CD1c-positive myeloid dendritic cell (primary cell): ENCODE results near the gene ICOS.
"Not testable (repeated sequence)": the region's sequence is repeated elsewhere in the genome, so short reads cannot be mapped to it uniquely, and the experiment has no call there.

ENCODE experiments used
- DNase-seq: peaks from one replicate; pipeline ENCODE4 v3.0.0-alpha.2; 2016; ENCODE audit errors: extremely low spot score

ICOS gene

DNA sequence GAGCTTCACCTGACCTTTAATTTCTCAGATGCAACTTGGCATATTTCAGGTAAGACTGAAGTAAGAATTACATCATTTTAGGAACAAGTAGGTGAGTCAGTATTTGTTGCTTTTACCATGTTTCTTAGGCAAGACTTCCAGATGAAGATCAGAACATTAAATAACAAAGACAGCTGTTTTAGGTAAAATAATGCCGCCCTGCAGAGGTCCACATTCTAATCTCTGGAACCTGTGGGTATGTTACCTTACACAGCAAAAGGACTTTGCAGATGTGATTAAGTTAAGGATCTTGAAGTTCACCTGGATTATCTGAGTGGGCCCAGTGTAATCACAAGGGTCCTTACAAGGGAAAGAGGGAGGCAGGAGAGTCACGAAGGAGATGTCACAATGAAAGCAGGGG lies 39.3 kb downstream of the ICOS start:
- no peak for DNase-seq

DNA sequence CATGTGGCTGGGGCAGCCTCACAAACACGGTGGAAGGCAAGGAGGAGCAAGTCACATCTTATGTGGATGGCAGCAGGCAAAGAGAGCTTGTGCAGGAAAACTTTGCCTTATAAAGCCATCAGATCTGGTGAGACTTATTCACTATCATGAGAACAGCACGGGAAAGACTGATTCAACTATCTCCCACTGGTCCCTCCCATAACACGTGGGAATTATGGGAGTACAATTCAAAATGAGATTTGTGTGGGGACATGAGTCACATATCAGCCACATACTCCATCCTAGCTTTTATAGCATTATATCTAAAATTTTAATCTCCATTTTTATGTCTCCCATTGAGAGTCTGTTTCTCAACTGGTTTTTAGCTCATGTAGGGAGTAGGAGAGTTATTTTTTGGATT lies 45.7 kb downstream of the ICOS start:
- no peak for DNase-seq

- DNase-seq: no peak
Observed at GRCh38 chr2:203983064-203983715, 46.6 kb downstream of the ICOS start.

DNA sequence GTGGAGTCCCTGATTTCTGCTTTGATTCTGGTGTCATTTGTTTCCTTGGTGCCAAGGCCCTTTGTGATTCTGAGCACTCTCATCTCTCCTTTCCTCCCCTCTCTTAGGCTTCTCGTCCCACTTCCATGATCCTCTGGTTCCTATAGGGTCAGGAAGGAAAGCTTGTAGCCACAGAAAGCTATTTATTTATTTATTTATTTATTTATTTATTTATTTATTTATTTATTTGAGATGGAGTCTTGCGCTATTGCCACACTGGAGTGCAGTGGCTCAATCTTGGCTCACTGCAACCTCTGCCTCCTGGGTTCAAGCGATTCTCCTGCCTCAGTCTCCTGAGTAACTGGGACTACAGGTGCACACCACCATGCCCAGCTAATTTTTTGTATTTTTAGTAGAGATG lies 49.4 kb downstream of the ICOS start:
- not testable (repeated sequence) for DNase-seq

- no peak for DNase-seq
Observed at GRCh38 chr2:203987959-203988358, 51.4 kb downstream of the ICOS start.

DNA sequence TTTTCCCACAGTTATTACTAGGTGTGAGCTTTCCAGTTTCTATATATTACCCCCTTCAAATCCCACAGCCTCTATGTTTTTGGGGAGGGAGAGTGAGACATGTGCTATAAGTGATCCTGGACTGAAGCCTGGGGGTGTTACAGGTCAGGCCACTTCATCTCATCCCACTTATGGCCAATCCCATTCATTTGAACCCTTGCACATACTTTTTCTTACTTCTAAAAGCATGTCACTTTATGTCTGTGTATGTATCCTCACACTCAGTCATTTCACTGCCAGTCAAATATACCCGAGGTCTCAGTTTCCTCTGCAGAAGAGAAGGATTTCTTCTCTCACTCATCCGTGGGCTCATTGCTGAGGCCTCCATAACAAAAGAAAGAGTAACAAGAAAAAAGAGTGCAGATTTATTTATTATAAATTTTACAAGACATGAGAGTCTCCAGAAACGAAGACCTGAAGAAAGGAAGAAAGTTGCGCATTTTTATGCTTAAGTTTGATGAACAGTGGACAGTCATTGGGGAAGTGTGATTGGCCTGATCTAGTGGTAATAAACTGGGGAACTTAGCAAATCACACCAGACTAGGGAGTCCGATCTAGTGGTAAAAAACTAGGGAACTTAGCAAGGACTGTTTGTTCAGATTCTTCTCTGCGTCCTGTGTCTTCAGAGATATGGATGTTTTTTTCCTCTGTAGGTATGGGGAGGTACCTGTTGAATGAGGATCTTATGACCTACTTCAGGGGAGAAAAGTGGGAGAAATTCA lies 52.1 kb downstream of the ICOS start:
- DNase-seq: peak; percentile 59

DNA sequence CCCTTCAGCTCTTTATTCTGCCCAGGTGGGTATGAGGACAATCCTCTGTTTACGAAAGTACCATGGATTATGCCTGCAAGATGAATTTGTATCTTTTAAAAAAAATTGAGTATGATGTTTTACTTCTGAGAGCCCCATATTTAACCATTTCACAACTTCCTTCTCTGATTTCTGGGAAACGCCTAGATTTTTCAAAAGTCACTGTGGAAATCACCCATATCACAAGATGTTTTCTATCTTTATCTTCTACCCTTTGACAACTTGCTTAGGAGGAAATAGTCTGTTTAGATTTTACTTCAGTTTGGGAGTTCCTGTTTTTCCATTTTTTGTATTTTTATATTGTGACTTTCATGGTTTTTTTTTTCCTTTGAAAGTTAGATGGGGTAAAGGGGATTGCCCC lies 53.0 kb downstream of the ICOS start:
- peak; percentile 77 for DNase-seq

GRCh38 chr2:203992509-203992908 lies 55.9 kb downstream of the ICOS start:
- no peak for DNase-seq

GRCh38 chr2:203993011-203993410 lies 56.4 kb downstream of the ICOS start:
- no peak for DNase-seq

DNA sequence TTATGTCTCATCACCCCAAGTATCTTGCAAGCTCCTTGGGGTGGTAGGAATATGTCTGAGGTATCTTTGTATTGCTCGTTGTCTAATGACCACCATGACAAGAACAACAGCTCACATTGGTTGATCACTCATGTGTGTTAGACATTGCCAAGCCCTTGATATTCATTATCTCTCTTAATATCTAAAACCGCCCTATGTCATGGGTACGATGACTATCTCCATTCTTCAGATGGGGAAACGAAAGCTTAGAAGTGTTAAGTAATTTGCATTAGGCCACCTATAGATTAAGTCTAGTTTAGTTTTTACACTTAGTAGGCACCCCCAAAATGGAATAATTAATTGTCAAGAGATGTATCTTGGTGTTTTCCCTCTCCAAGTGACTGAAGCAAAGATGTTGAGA lies 57.0 kb downstream of the ICOS start:
- no peak for DNase-seq

DNA sequence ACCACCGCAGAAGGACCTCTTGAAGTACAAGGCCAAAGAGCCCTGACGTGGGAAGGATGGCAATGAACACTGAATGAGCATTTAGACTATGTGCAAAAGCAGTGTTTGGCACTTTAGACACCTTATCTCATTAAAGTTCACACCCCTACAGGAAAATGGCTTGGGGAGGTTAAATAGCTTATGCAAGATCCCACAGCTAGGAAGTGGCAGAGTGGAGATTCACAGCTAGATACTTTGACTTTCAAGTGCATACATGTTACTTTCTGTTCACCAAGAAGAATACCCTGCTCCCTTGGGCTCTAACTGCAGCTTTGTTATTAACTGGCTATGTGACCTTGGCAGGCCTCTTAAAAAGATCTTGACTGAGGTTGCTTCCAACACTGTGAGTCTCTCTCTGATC lies 58.2 kb downstream of the ICOS start:
- no peak for DNase-seq

- no peak for DNase-seq
Observed at GRCh38 chr2:203996692-203997091, 60.1 kb downstream of the ICOS start.

GRCh38 chr2:203997481-203997880 lies 60.9 kb downstream of the ICOS start:
- DNase-seq: no peak

- no peak for DNase-seq
Observed at GRCh38 chr2:203997980-203998809, 61.6 kb downstream of the ICOS start.

GRCh38 chr2:203999835-204000234 lies 63.3 kb downstream of the ICOS start:
- DNase-seq: no peak

GRCh38 chr2:204000446-204000845 lies 63.9 kb downstream of the ICOS start:
- DNase-seq: no peak

- no peak for DNase-seq
Observed at GRCh38 chr2:204003276-204003990, 66.9 kb downstream of the ICOS start.

DNA sequence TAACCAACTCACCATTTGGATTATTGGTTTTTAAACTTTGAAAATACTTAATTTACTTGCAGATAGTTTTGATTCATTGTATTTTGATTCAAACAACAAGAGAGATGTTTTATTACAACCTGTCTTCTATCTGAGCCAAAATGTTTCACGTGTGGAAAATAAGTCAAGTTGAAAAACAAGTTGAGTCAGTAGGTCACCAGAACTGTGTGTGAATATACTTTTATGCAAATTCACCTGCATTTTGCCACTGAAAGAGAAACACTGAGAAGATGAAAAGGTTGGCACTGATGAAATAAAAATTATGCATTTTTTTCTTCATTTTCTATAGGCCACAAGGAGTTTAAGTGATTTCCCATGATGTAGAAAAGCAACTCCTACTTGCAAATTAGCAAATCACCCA lies 68.3 kb downstream of the ICOS start:
- no peak for DNase-seq

- DNase-seq: no peak
Observed at GRCh38 chr2:204005940-204006721, 69.6 kb downstream of the ICOS start.

DNA sequence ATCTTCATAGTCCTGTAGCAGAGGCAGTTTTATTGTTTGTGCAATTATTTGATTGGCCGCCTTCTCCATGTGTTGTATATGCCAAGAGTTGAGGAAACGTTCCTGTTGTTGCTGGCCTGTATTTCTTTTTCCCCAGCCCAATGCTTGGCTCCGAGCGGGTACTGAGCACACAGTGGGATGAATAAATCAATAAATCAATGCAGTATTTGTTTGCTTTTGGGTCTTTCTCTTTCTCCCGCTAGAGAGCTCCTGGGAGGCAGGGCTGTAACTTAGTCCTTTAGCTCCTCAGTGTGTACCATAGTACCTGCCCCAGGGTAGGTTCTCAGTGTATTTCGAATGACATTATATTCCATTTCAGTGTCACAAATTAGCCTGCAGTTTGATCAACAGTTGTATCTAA lies 71.8 kb downstream of the ICOS start:
- no peak for DNase-seq
